K562 (cell line): ENCODE measurements around the gene ANO8. TPM values are rescaled to one million over a fixed set of nuclear protein-coding genes. Genes with fewer than 3 reads are reported as not detected.

Experiments
- ATAC-seq: fragments of 200-7000 bp; cut with Tn5 transposase; 3 replicates; pipeline ENCODE4 v1.9.1; 2020; ENCODE audit warnings: moderate library complexity
- BruUV-seq: library from RNA; stranded (reverse); fragments of 400-500 nt; replicated peaks from 2 replicates; lab custom pipeline; 2021; lab: Mats Ljungman, UMichigan
- CTCF ChIA-PET: fragments of 300-600 bp; formaldehyde crosslinking; extraction: SDS; loops from one replicate; lab custom pipeline; 2021; ENCODE audit warnings: low intra/inter-chr PET ratio; lab: Yijun Ruan, JAX
- POLR2A ChIA-PET: fragments of 300-600, 350-650 bp; sonication (Branson Sonifier 250); formaldehyde crosslinking; extraction: SDS; loops from one replicate; lab custom pipeline; 2021; ENCODE audit warnings: antibody characterized with exemption, inconsistent platforms; lab: Yijun Ruan, JAX
- DNase-seq, 4 experiments: peaks; one replicate each; pipeline versions ENCODE4 v3.0.0 to v3.0.0-alpha.2; 2011 to 2018; ENCODE audit warnings: low spot score in 3 of 4, mixed read lengths in 3 of 4; ENCODE audit errors: extremely low read depth in 1 of 4
- FAIRE-seq: peaks from 2 replicates; lab custom pipeline; 2011; peaks lifted over from hg19 to GRCh38; lab: Jason Lieb, UNC
- H2AFZ ChIP-seq: 2 replicates; pipeline ENCODE4 v1.6.0; 2011; ENCODE audit warnings: low read depth, low read length, control low read depth, inconsistent platforms
- H3K27ac ChIP-seq: fragments of 200-600 bp; 3 replicates; pipeline ENCODE4 v1.8.0; 2011; ENCODE audit warnings: low read depth, mild to moderate bottlenecking, control low read depth, inconsistent platforms, low read length, moderate library complexity, mixed read lengths; ENCODE audit errors: extremely low read depth
- H3K27me3 ChIP-seq, 2 experiments: fragments of 300-600 bp in 1 of 2; 2 replicates in 1 of 2; 3 replicates in 1 of 2; pipeline versions ENCODE4 v1.6.0 to v1.8.0; 2011; ENCODE audit warnings: inconsistent platforms in 2 of 2, low read length in 2 of 2, mild to moderate bottlenecking in 1 of 2, mixed read lengths in 1 of 2, moderate library complexity in 1 of 2; ENCODE audit not compliant: control insufficient read depth in 2 of 2, insufficient read depth in 2 of 2
- H3K36me3 ChIP-seq: fragments of 300-600 bp; 3 replicates; pipeline ENCODE4 v1.8.0; 2011; ENCODE audit warnings: mild to moderate bottlenecking, low read length, inconsistent platforms; ENCODE audit not compliant: control insufficient read depth, insufficient read depth
- H3K4me1 ChIP-seq, 2 experiments: fragments of 200-600 bp in 1 of 2; replicated peaks in 1 of 2; 2 replicates in 1 of 2; 3 replicates in 1 of 2; pipeline versions ENCODE4 v1.5.1 to v1.8.0; 2011; ENCODE audit warnings: inconsistent platforms in 2 of 2, low read length in 2 of 2, mild to moderate bottlenecking in 1 of 2, mixed read lengths in 1 of 2, moderate library complexity in 1 of 2; ENCODE audit not compliant: control insufficient read depth in 2 of 2, insufficient read depth in 2 of 2
- H3K4me2 ChIP-seq: 2 replicates; pipeline ENCODE4 v1.6.1; 2011; ENCODE audit warnings: low read length, control low read depth, inconsistent platforms, mixed read lengths; ENCODE audit not compliant: insufficient read depth
- H3K4me3 ChIP-seq: fragments of 200-600 bp; sonication (generic), shearing (Covaris generic); 2 replicates; pipeline ENCODE4 v1.5.1; 2016; ENCODE audit warnings: control low read depth, inconsistent platforms
- H3K79me2 ChIP-seq: fragments of 200-600 bp; 3 replicates; pipeline ENCODE4 v1.8.0; 2011; ENCODE audit warnings: low read length, inconsistent platforms; ENCODE audit not compliant: control insufficient read depth, insufficient read depth
- H3K9ac ChIP-seq, 2 experiments: 2 replicates each; pipeline versions ENCODE4 v1.6.0 to v1.6.1; 2011; ENCODE audit warnings: low read depth in 2 of 2, low read length in 2 of 2, control low read depth in 1 of 2, inconsistent platforms in 1 of 2, mild to moderate bottlenecking in 1 of 2, mixed read lengths in 1 of 2; ENCODE audit not compliant: insufficient read depth in 1 of 2
- H3K9me1 ChIP-seq: one replicate; pipeline ENCODE4 v1.6.0; 2011; ENCODE audit warnings: inconsistent platforms, mild to moderate bottlenecking, low read length, moderate library complexity; ENCODE audit not compliant: control insufficient read depth, insufficient read depth
- H3K9me3 ChIP-seq: replicated peaks from 2 replicates; pipeline ENCODE4 v1.5.1; 2011; ENCODE audit warnings: low read depth, low read length, inconsistent platforms; ENCODE audit not compliant: control insufficient read depth, insufficient read depth
- H4K20me1 ChIP-seq: replicated peaks from 2 replicates; pipeline ENCODE4 v1.6.1; 2011; ENCODE audit warnings: low read length, inconsistent platforms, mixed read lengths; ENCODE audit not compliant: control insufficient read depth, insufficient read depth
- BCOR ChIP-seq: fragments of 450-650 bp; IDR thresholded peaks from 2 replicates; pipeline ENCODE4 v1.6.1; 2016
- CLOCK ChIP-seq: fragments of 250-450 bp; sonication (Bioruptor Pico); IDR thresholded peaks from 2 replicates; pipeline ENCODE4 v1.4.0; 2020; ENCODE audit warnings: mild to moderate bottlenecking, moderate library complexity, borderline replicate concordance
- GTF2A2 ChIP-seq: IDR thresholded peaks from 2 replicates; pipeline ENCODE4 v1.6.1; 2016; ENCODE audit warnings: mild to moderate bottlenecking, missing genetic modification characterization, missing compliant biosample characterization
- KDM1A ChIP-seq, 2 experiments: fragments of 450-650 bp; IDR thresholded peaks; 2 replicates each; pipeline ENCODE4 v1.6.1; 2016; ENCODE audit warnings: mild to moderate bottlenecking in 2 of 2
- MTF1 ChIP-seq: fragments of 250-450 bp; sonication (Bioruptor Pico); IDR thresholded peaks from 2 replicates; pipeline ENCODE4 v1.9.0; 2021; ENCODE audit warnings: moderate library complexity, mild to moderate bottlenecking, inconsistent platforms, borderline replicate concordance
- PTBP1 ChIP-seq: fragments of 200-400 bp; formaldehyde crosslinking; IDR thresholded peaks from 2 replicates; pipeline ENCODE4 v1.6.1; 2017; ENCODE audit warnings: low read depth, low read length
- PTTG1 ChIP-seq: fragments of 450-650 bp; IDR thresholded peaks from 2 replicates; pipeline ENCODE4 v1.6.1; 2016; ENCODE audit warnings: low read depth, mild to moderate bottlenecking, missing genetic modification characterization, missing compliant biosample characterization
- RBM25 ChIP-seq: fragments of 200-400 bp; formaldehyde crosslinking; IDR thresholded peaks from 2 replicates; pipeline ENCODE4 v1.6.1; 2018; ENCODE audit warnings: low read length, low read depth, moderate library complexity; ENCODE audit not compliant: severe bottlenecking
- SMARCA5 ChIP-seq: fragments of 450-650 bp; IDR thresholded peaks from 2 replicates; pipeline ENCODE4 v1.6.1; 2016
- SRSF3 ChIP-seq: fragments of 200-400 bp; formaldehyde crosslinking; IDR thresholded peaks from 2 replicates; pipeline ENCODE4 v1.6.1; 2016; ENCODE audit warnings: mild to moderate bottlenecking, low read length, moderate library complexity; ENCODE audit not compliant: insufficient read depth
- TRIM25 ChIP-seq: fragments of 450-650 bp; IDR thresholded peaks from 2 replicates; pipeline ENCODE4 v1.7.0; 2016; ENCODE audit warnings: borderline replicate concordance
- YBX1 ChIP-seq: fragments of 450-650 bp; IDR thresholded peaks from 2 replicates; pipeline ENCODE4 v1.7.1; 2016; ENCODE audit warnings: mild to moderate bottlenecking
- ZFP36 ChIP-seq: fragments of 150-350 bp; IDR thresholded peaks from 2 replicates; pipeline ENCODE4 v1.6.1; 2018; ENCODE audit warnings: low read length, low read depth; ENCODE audit not compliant: partially characterized antibody
- ZNF121 ChIP-seq: sonication (generic); formaldehyde crosslinking; conservative IDR thresholded peaks from 2 replicates; pipeline ENCODE4 v1.8.0; 2022; ENCODE audit warnings: missing genetic modification reagents
- WGBS: fragments of 100-300 bp; shearing (Covaris generic); methylation state at CpG from one replicate; pipeline ENCODE4 v1.1.6; 2016; ENCODE audit warnings: low coverage, mixed read lengths; ENCODE audit not compliant: insufficient coverage; ENCODE audit errors: missing lambda C conversion rate; 5-methylcytosine and 5-hydroxymethylcytosine counted together
- in situ Hi-C: fragments of 300-500 bp; cut with MboI; formaldehyde crosslinking; loops from 4 replicates; pipeline ENCODE4 v1.15.0; 2018; ENCODE audit warnings: inconsistent platforms, mixed read lengths
- intact Hi-C: fragments of 100-400 bp; cut with micrococcal nuclease; formaldehyde crosslinking; loops from 2 replicates; pipeline ENCODE4 v1.14.2; 2022
- polyA plus RNA-seq, 8 experiments: library from polyadenylated mRNA; depleted of rRNA in 4 of 8; stranded (reverse) in 5 of 8; unstranded in 3 of 8; fragments of >200 nt; fragmentation: Nextera tagmentation in 2 of 8; fragmentation: Illumina TruSeq in 1 of 8; extraction: Ambion mirVana in 2 of 8; extraction: Trizol in 1 of 8; gene quantifications; 2 replicates each; pipeline versions ENCODE4 v1.2.1 to v1.2.3, GENCODE V29; 2011 to 2014; ENCODE audit warnings: inconsistent platforms in 1 of 8, missing spikeins in 1 of 8
- total RNA-seq, 7 experiments: library from RNA; depleted of rRNA in 6 of 7; stranded (reverse); fragments of >200 nt in 6 of 7; fragmentation: Illumina TruSeq in 2 of 7; extraction: Trizol in 2 of 7; gene quantifications; 2 replicates each; pipeline versions ENCODE4 v1.2.1 to v1.2.3, GENCODE V29; 2011 to 2021; ENCODE audit warnings: low replicate concordance in 1 of 7

Gene ANO8
- total and polyA plus RNA-seq, 9 of the 15 experiments (the other 6 are each of a cell fraction or from before 2014, with no cell fraction given): 0.07 to 7.6 (median 2.3) TPM; not detected in 1

- intact Hi-C loops (no loop called here), in situ Hi-C loops (loop anchor here (5.0 kb wide), 1 partner anchor 39 kb away; no protein-coding TSS in a partner anchor)
- H2AFZ ChIP-seq: no peak overlapping the region
- H3K4me2 ChIP-seq: no peak overlapping the region
- ATAC-seq: no peak
- no peak overlapping the region for H3K9ac ChIP-seq
- peaks cover 0 to 13% of the 10 kb centered on the region in 2 experiments; a peak in 1 of 5 replicates for H3K4me1 ChIP-seq
- ChIA-PET CTCF (no interaction called here), POLR2A (interaction anchor here (1.9 kb wide), 1 partner anchor 12 kb away, joined by 5 read pairs; no protein-coding TSS in a partner anchor)
- H3K27me3 ChIP-seq: peaks cover 5 to 32% of the 10 kb centered on the region in 2 experiments; a peak in 4 of 5 replicates
- 21% methylated on average over 2 of the region's 2 CpGs for WGBS
- no peak for DNase-seq
- H3K9me1 ChIP-seq: no peaks in the 10 kb centered on the region
- H3K79me2 ChIP-seq: no peaks in the 10 kb centered on the region
- no peaks in the 10 kb centered on the region for H3K36me3 ChIP-seq
- H3K9me3 ChIP-seq: no peaks in the 10 kb centered on the region
- BruUV-seq: no TSS peak
- H3K27ac ChIP-seq: no peak overlapping the region
- H4K20me1 ChIP-seq: 0 out of 2 replicates have a peak, but pooled peaks cover 3% of the 10 kb centered on the region
- no peak overlapping the region for H3K4me3 ChIP-seq
- no peak for FAIRE-seq
- TF ChIP-seq ZNF121 (0 out of 2 replicates have a peak, but pooled peaks have one; percentile 14), CLOCK (CRISPR knock-in tag) (no peak), RBM25 (peak; percentile 78), BCOR (peak; percentile 93), MTF1 (CRISPR knock-in tag) (no peak), ZFP36 (peak; percentile 85), SMARCA5 (0 out of 2 replicates have a peak, but pooled peaks have one; percentile 24), KDM1A (IDR thresholded peaks at IDR 0.05) (peak; percentile 38 to 78; a peak in 3 of 4 replicates), SRSF3 (no peak), YBX1 (no peak), PTTG1 (no peak), PTBP1 (peak; percentile 80; the same call in 1 of the 2 replicates), GTF2A2 (tag) (no peak), TRIM25 (no peak)
These were observed 13.2 kb upstream of the ANO8 start for GRCh38 chr19:17347877-17348276.
